ENCODE measurements around the gene REXO1.

DNA sequence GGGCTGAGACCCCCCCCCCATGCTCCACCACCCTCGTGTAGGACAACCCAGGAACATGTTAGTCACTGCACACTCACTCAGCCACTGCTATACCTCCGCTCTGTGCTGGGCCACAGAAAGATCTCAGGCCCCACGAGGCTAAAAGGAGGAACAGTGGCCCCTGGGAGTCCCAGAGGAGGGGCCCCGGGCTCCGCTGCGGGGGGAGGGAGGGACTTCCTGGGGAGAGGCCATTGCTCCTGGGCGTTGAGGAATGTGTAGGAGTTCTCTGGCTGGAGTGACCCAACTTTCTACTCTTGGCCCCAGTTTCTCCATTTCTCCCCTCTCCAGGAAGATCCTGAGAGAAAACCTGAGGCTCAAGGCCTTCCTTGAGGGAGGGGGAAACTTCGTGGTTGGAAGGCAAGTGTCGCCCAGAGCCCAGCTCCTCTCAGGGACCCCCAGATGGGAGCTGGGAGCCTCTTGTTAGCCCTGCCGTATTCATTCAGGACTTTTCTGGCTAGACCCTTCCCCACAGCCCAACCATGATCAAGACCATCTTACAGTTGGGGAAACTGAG is 81.4 kb downstream of the REXO1 start:
- TF ChIP-seq ZNF614 (CRISPR knock-in tag; IDR thresholded peaks at IDR 0.05; ENCODE audit: borderline replicate concordance) (no peak), HMG20B (CRISPR knock-in tag; conservative IDR thresholded peaks at IDR 0.05) (no peak), ZNF737 (CRISPR knock-in tag; IDR thresholded peaks at IDR 0.05; ENCODE audit: borderline replicate concordance) (no peak), GABPA (IDR thresholded peaks at IDR 0.05; ENCODE audit: low read depth, low read length) (no peak), GABPA (CRISPR knock-in tag; IDR thresholded peaks at IDR 0.05; ENCODE audit: low read depth) (no peak), ZSCAN29 (CRISPR knock-in tag; conservative IDR thresholded peaks at IDR 0.05) (no peak), ZKSCAN8 (CRISPR knock-in tag; IDR thresholded peaks at IDR 0.05; ENCODE audit: borderline replicate concordance) (no peak), SP2 (CRISPR knock-in tag; IDR thresholded peaks at IDR 0.05) (no peak), CHD2 (IDR thresholded peaks at IDR 0.05; ENCODE audit: low read depth, low read length) (no peak), CHD4 (IDR thresholded peaks at IDR 0.05; ENCODE audit: borderline replicate concordance, low read length) (no peak)
- TF ChIP-seq, protein P1, sequence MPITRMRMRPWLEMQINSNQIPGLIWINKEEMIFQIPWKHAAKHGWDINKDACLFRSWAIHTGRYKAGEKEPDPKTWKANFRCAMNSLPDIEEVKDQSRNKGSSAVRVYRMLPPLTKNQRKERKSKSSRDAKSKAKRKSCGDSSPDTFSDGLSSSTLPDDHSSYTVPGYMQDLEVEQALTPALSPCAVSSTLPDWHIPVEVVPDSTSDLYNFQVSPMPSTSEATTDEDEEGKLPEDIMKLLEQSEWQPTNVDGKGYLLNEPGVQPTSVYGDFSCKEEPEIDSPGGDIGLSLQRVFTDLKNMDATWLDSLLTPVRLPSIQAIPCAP (CRISPR knock-in tag; IDR thresholded peaks at IDR 0.05; ENCODE audit: low read depth), result no peak
- TF ChIP-seq, protein P2, sequence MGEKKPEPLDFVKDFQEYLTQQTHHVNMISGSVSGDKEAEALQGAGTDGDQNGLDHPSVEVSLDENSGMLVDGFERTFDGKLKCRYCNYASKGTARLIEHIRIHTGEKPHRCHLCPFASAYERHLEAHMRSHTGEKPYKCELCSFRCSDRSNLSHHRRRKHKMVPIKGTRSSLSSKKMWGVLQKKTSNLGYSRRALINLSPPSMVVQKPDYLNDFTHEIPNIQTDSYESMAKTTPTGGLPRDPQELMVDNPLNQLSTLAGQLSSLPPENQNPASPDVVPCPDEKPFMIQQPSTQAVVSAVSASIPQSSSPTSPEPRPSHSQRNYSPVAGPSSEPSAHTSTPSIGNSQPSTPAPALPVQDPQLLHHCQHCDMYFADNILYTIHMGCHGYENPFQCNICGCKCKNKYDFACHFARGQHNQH (CRISPR knock-in tag; IDR thresholded peaks at IDR 0.05), result no peak
- TF ChIP-seq, protein P3, sequence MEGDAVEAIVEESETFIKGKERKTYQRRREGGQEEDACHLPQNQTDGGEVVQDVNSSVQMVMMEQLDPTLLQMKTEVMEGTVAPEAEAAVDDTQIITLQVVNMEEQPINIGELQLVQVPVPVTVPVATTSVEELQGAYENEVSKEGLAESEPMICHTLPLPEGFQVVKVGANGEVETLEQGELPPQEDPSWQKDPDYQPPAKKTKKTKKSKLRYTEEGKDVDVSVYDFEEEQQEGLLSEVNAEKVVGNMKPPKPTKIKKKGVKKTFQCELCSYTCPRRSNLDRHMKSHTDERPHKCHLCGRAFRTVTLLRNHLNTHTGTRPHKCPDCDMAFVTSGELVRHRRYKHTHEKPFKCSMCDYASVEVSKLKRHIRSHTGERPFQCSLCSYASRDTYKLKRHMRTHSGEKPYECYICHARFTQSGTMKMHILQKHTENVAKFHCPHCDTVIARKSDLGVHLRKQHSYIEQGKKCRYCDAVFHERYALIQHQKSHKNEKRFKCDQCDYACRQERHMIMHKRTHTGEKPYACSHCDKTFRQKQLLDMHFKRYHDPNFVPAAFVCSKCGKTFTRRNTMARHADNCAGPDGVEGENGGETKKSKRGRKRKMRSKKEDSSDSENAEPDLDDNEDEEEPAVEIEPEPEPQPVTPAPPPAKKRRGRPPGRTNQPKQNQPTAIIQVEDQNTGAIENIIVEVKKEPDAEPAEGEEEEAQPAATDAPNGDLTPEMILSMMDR (CRISPR knock-in tag; IDR thresholded peaks at IDR 0.05), result no peak

Measured in HepG2 (cell line).